Immature natural killer cell (primary cell): ENCODE results near the gene GMDS. TPM values are rescaled to one million over a fixed set of nuclear protein-coding genes. Genes with fewer than 3 reads are reported as not detected.

ENCODE experiments used
- DNase-seq, 3 donors: peaks; one replicate each; pipeline ENCODE4 v3.0.0; 2022; ENCODE audit warnings: mixed read lengths in 1 of 3
- H3K27ac Mint-ChIP-seq, 6 donors: one replicate each; pipeline ENCODE4 v1.8.0; 2020; ENCODE audit warnings: mixed read lengths in 6 of 6, mild to moderate bottlenecking in 5 of 6, inconsistent platforms in 4 of 6, moderate library complexity in 3 of 6
- H3K27me3 Mint-ChIP-seq, 3 donors: one replicate each; pipeline ENCODE4 v1.8.0; 2020 to 2021; ENCODE audit warnings: low read depth in 3 of 3, mild to moderate bottlenecking in 3 of 3, mixed read lengths in 3 of 3, moderate library complexity in 3 of 3, inconsistent platforms in 1 of 3
- H3K36me3 Mint-ChIP-seq, 3 donors: one replicate each; pipeline ENCODE4 v1.8.0; 2020; ENCODE audit warnings: mixed read lengths in 3 of 3, inconsistent platforms in 2 of 3, mild to moderate bottlenecking in 2 of 3
- H3K4me1 Mint-ChIP-seq, 2 donors: one replicate each; pipeline ENCODE4 v1.8.0; 2020; ENCODE audit warnings: inconsistent platforms in 2 of 2, mild to moderate bottlenecking in 2 of 2, mixed read lengths in 2 of 2, moderate library complexity in 1 of 2
- H3K4me3 Mint-ChIP-seq, 5 donors: one replicate each; pipeline ENCODE4 v1.8.0; 2020; ENCODE audit warnings: mild to moderate bottlenecking in 5 of 5, mixed read lengths in 5 of 5, inconsistent platforms in 3 of 5, moderate library complexity in 3 of 5
- H3K9me3 Mint-ChIP-seq, 6 donors: one replicate each; pipeline ENCODE4 v1.8.0; 2020; ENCODE audit warnings: mild to moderate bottlenecking in 6 of 6, mixed read lengths in 6 of 6, inconsistent platforms in 4 of 6, moderate library complexity in 3 of 6
- polyA plus RNA-seq, 3 donors: library from polyadenylated mRNA; unstranded; fragments of 300-500 nt; fragmentation: Illumina TruSeq; gene quantifications; one replicate each; pipeline ENCODE4 v1.2.3, GENCODE V29; 2021

Gene GMDS
- polyA plus RNA-seq, 3 donors from 2014 or later, result 14.1 to 25.4 (median 22.5) TPM

GRCh38 chr6:1611572-1612298, 633.7 kb downstream of the GMDS start:
- H3K9me3 Mint-ChIP-seq, result peaks cover 0 to 2% (median 0%) of the 10 kb centered on the region in 6 donors
- peaks cover 33 to 47% of the 10 kb centered on the region in 2 donors for H3K4me1 Mint-ChIP-seq
- peak overlapping the region in 2 of 6 donors; percentile 20 to 49 for H3K27ac Mint-ChIP-seq
- H3K4me3 Mint-ChIP-seq, result peak overlapping the region; percentile 79 to 95 (median 90)
- DNase-seq, result no peak
- peaks cover 23 to 57% (median 49%) of the 10 kb centered on the region in 3 donors for H3K27me3 Mint-ChIP-seq
- H3K36me3 Mint-ChIP-seq, result no peaks in the 10 kb centered on the region

- no peak overlapping the region for H3K27ac Mint-ChIP-seq
- peaks cover 26 to 59% (median 50%) of the 10 kb centered on the region in 3 donors for H3K27me3 Mint-ChIP-seq
- no peak for DNase-seq
- H3K36me3 Mint-ChIP-seq, result no peaks in the 10 kb centered on the region
- no peak overlapping the region for H3K4me3 Mint-ChIP-seq
- H3K4me1 Mint-ChIP-seq, result peaks cover 34 to 47% of the 10 kb centered on the region in 2 donors
- H3K9me3 Mint-ChIP-seq, result peaks cover 0 to 2% (median 0%) of the 10 kb centered on the region in 6 donors
Measured at GRCh38 chr6:1611322-1611571, 634.2 kb downstream of the GMDS start.

GRCh38 chr6:1610497-1611321, 634.7 kb downstream of the GMDS start:
- Mint-ChIP-seq H3K4me1 (peaks cover 39 to 48% of the 10 kb centered on the region in 2 donors), H3K27ac (no peak overlapping the region), H3K9me3 (peaks cover 0 to 2% (median 0%) of the 10 kb centered on the region in 6 donors), H3K27me3 (peaks cover 28 to 61% (median 50%) of the 10 kb centered on the region in 3 donors), H3K36me3 (no peaks in the 10 kb centered on the region), H3K4me3 (peak overlapping the region; percentile 81 to 89 (median 82))
- DNase-seq, result no peak

- H3K27me3 Mint-ChIP-seq, result peaks cover 32 to 61% (median 52%) of the 10 kb centered on the region in 3 donors
- H3K4me1 Mint-ChIP-seq, result peaks cover 42 to 54% of the 10 kb centered on the region in 2 donors
- H3K9me3 Mint-ChIP-seq, result peaks cover 0 to 2% (median 0%) of the 10 kb centered on the region in 6 donors
- peak within 1 kb of the TSS; percentile 81 to 89 (median 82) for H3K4me3 Mint-ChIP-seq
- DNase-seq, result peak in 1 of 3 donors; percentile 27
- H3K36me3 Mint-ChIP-seq, result no peaks in the 10 kb centered on the region
- peak within 1 kb of the TSS in 1 of 6 donors; percentile 55 for H3K27ac Mint-ChIP-seq
Measured at GRCh38 chr6:1609648-1610496, 635.5 kb downstream of the GMDS start, which contains the start of gene FOXC1. Gene FOXC1, plus strand, starts transcription at chr6:1609915. Its CDS starts 531 bp downstream, at chr6:1610446.

GRCh38 chr6:1609041-1609647, 636.3 kb downstream of the GMDS start:
- no peak for DNase-seq
- peaks cover 0 to 2% (median 0%) of the 10 kb centered on the region in 6 donors for H3K9me3 Mint-ChIP-seq
- peaks cover 32 to 59% (median 52%) of the 10 kb centered on the region in 3 donors for H3K27me3 Mint-ChIP-seq
- peaks cover 42 to 54% of the 10 kb centered on the region in 2 donors for H3K4me1 Mint-ChIP-seq
- no peaks in the 10 kb centered on the region for H3K36me3 Mint-ChIP-seq
- no peak overlapping the region for H3K27ac Mint-ChIP-seq
- H3K4me3 Mint-ChIP-seq, result peak overlapping the region; percentile 45 to 80 (median 73)

- Mint-ChIP-seq H3K9me3 (peaks cover 0 to 2% (median 0%) of the 10 kb centered on the region in 6 donors), H3K27ac (peak overlapping the region in 1 of 6 donors; percentile 55), H3K4me1 (peaks cover 42 to 49% of the 10 kb centered on the region in 2 donors), H3K4me3 (peak overlapping the region; percentile 66 to 79 (median 77)), H3K27me3 (peaks cover 30 to 60% (median 54%) of the 10 kb centered on the region in 3 donors), H3K36me3 (no peaks in the 10 kb centered on the region)
- DNase-seq, result no peak
Measured at GRCh38 chr6:1608222-1609040, 637.0 kb downstream of the GMDS start.

GRCh38 chr6:1607516-1608221, 637.7 kb downstream of the GMDS start:
- peaks cover 40 to 41% of the 10 kb centered on the region in 2 donors for H3K4me1 Mint-ChIP-seq
- no peaks in the 10 kb centered on the region for H3K36me3 Mint-ChIP-seq
- H3K27ac Mint-ChIP-seq, result no peak overlapping the region
- H3K9me3 Mint-ChIP-seq, result peaks cover 0 to 2% (median 0%) of the 10 kb centered on the region in 6 donors
- DNase-seq, result no peak
- peaks cover 35 to 60% (median 55%) of the 10 kb centered on the region in 3 donors for H3K27me3 Mint-ChIP-seq
- peak overlapping the region; percentile 10 to 77 (median 66) for H3K4me3 Mint-ChIP-seq

GRCh38 chr6:1606780-1607515, 638.5 kb downstream of the GMDS start:
- Mint-ChIP-seq H3K36me3 (no peaks in the 10 kb centered on the region), H3K9me3 (peaks cover 0 to 2% (median 0%) of the 10 kb centered on the region in 6 donors), H3K27me3 (peaks cover 32 to 57% (median 52%) of the 10 kb centered on the region in 3 donors), H3K4me1 (peaks cover 34% of the 10 kb centered on the region in 2 donors), H3K27ac (no peak overlapping the region), H3K4me3 (peak overlapping the region in 4 of 5 donors; percentile 5 to 69 (median 14))
- no peak for DNase-seq

GRCh38 chr6:1605893-1606779, 639.3 kb downstream of the GMDS start:
- H3K4me3 Mint-ChIP-seq, result peak overlapping the region in 3 of 5 donors; percentile 26 to 55 (median 28)
- peaks cover 0 to 2% (median 0%) of the 10 kb centered on the region in 6 donors for H3K9me3 Mint-ChIP-seq
- no peak for DNase-seq
- peaks cover 31 to 32% of the 10 kb centered on the region in 2 donors for H3K4me1 Mint-ChIP-seq
- H3K36me3 Mint-ChIP-seq, result no peaks in the 10 kb centered on the region
- no peak overlapping the region for H3K27ac Mint-ChIP-seq
- peaks cover 32 to 55% (median 50%) of the 10 kb centered on the region in 3 donors for H3K27me3 Mint-ChIP-seq

- Mint-ChIP-seq H3K4me3 (peak overlapping the region; percentile 50 to 81 (median 56)), H3K27me3 (peaks cover 37 to 55% (median 55%) of the 10 kb centered on the region in 3 donors), H3K9me3 (peaks cover 0 to 2% (median 0%) of the 10 kb centered on the region in 6 donors), H3K36me3 (no peaks in the 10 kb centered on the region), H3K4me1 (peaks cover 27 to 29% of the 10 kb centered on the region in 2 donors), H3K27ac (no peak overlapping the region)
- DNase-seq, result no peak
Measured at GRCh38 chr6:1605004-1605892, 640.2 kb downstream of the GMDS start.
